B cell (primary cell): Measurements from ENCODE around the gene TLX3. TPM values are rescaled to one million over a fixed set of nuclear protein-coding genes. Genes with fewer than 3 reads are reported as not detected.

Experiments used
- ATAC-seq: fragments of 200-7000 bp; cut with Tn5 transposase; one replicate; pipeline ENCODE4 v1.10.0; 2021; ENCODE audit warnings: low read depth, mild to moderate bottlenecking, moderate number of reproducible peaks, moderate library complexity
- CTCF ChIA-PET: fragments of 350-600 bp; sonication (Branson Sonifier 250); formaldehyde crosslinking; loops from one replicate; lab custom pipeline; 2021; ENCODE audit warnings: antibody characterized with exemption, inconsistent platforms; lab: Charles Lee
- POLR2A ChIA-PET: fragments of 350-600 bp; sonication (Branson Sonifier 250); formaldehyde crosslinking; loops from one replicate; lab custom pipeline; 2021; ENCODE audit warnings: antibody characterized with exemption; lab: Charles Lee
- DNase-seq: peaks from one replicate; pipeline ENCODE4 v3.0.0; 2013
- H2AFZ ChIP-seq: 2 replicates; pipeline ENCODE4 v1.6.1; 2012; ENCODE audit warnings: mild to moderate bottlenecking, low read depth, low read length; ENCODE audit not compliant: insufficient read depth, poor library complexity, severe bottlenecking
- H3K27ac ChIP-seq, 2 donors: 1 replicate in 1 of 2; 2 replicates in 1 of 2; pipeline ENCODE4 v1.5.1; 2012 to 2013; ENCODE audit warnings: low read length in 2 of 2, mild to moderate bottlenecking in 2 of 2, moderate library complexity in 1 of 2
- H3K27me3 ChIP-seq, 4 experiments: fragments of 200-600 bp in 1 of 4; sonication (generic) in 1 of 4; replicated peaks in 1 of 4; 1 replicate in 2 of 4; 2 replicates in 2 of 4; pipeline versions ENCODE4 v1.6.1 to v1.7.0; 2013 to 2016; ENCODE audit warnings: low read length in 3 of 4, mild to moderate bottlenecking in 2 of 4, mixed read lengths in 1 of 4, moderate library complexity in 1 of 4; ENCODE audit not compliant: insufficient read depth in 4 of 4, control insufficient read depth in 3 of 4; ENCODE audit errors: control extremely low read depth in 1 of 4
- H3K36me3 ChIP-seq, 2 experiments: replicated peaks in 1 of 2; 1 replicate in 1 of 2; 2 replicates in 1 of 2; pipeline versions ENCODE4 v1.6.1 to v1.7.1; 2013; ENCODE audit warnings: low read length in 1 of 2; ENCODE audit not compliant: insufficient read depth in 2 of 2, control insufficient read depth in 1 of 2; ENCODE audit errors: control extremely low read depth in 1 of 2, extremely low read depth in 1 of 2
- H3K4me1 ChIP-seq, 2 donors: fragments of 200-600 bp in 1 of 2; sonication (generic) in 1 of 2; 1 replicate in 1 of 2; 2 replicates in 1 of 2; pipeline versions ENCODE4 v1.5.1 to v1.6.1; 2013 to 2017; ENCODE audit warnings: low read length in 2 of 2; ENCODE audit not compliant: control insufficient read depth in 2 of 2, insufficient read depth in 2 of 2
- H3K4me2 ChIP-seq: replicated peaks from 2 replicates; pipeline ENCODE3; 2012; ENCODE audit warnings: mild to moderate bottlenecking, low read depth, low read length; ENCODE audit not compliant: poor library complexity, severe bottlenecking
- H3K4me3 ChIP-seq, 5 experiments: fragments of 200-600 bp in 1 of 5; sonication (generic) in 1 of 5; 1 replicate in 3 of 5; 2 replicates in 2 of 5; pipeline versions ENCODE4 v1.5.1 to v1.7.0; 2011 to 2016; ENCODE audit warnings: low read length in 4 of 5, mild to moderate bottlenecking in 4 of 5, low read depth in 2 of 5, control low read depth in 1 of 5, moderate library complexity in 1 of 5; ENCODE audit not compliant: insufficient read depth in 1 of 5; ENCODE audit errors: control extremely low read depth in 1 of 5, extremely low read depth in 1 of 5
- H3K79me2 ChIP-seq: fragments of 200-600 bp; sonication (generic); one replicate; pipeline ENCODE4 v1.6.0; 2016; ENCODE audit warnings: low read length; ENCODE audit not compliant: control insufficient read depth, insufficient read depth
- H3K9ac ChIP-seq: fragments of 200-600 bp; sonication (generic); 2 replicates; pipeline ENCODE4 v1.6.1; 2017; ENCODE audit warnings: mild to moderate bottlenecking, low read length, moderate library complexity
- H3K9me3 ChIP-seq, 3 donors: one replicate each; pipeline versions ENCODE4 v1.6.1 to v1.7.1; 2013; ENCODE audit warnings: low read length in 2 of 3; ENCODE audit not compliant: control insufficient read depth in 2 of 3, insufficient read depth in 1 of 3; ENCODE audit errors: control extremely low read depth in 1 of 3
- H4K20me1 ChIP-seq: 2 replicates; pipeline ENCODE4 v1.6.0; 2012; ENCODE audit warnings: mild to moderate bottlenecking, low read length; ENCODE audit not compliant: insufficient read depth, control insufficient read depth, poor library complexity, severe bottlenecking
- H3K27ac Mint-ChIP-seq: one replicate; pipeline ENCODE4 v1.8.0; 2021; ENCODE audit warnings: mixed read lengths
- H3K27me3 Mint-ChIP-seq: one replicate; pipeline ENCODE4 v1.8.0; 2021; ENCODE audit warnings: mixed read lengths
- H3K4me1 Mint-ChIP-seq: one replicate; pipeline ENCODE4 v1.8.0; 2021; ENCODE audit warnings: mixed read lengths
- H3K4me3 Mint-ChIP-seq: one replicate; pipeline ENCODE4 v1.8.0; 2021; ENCODE audit warnings: mixed read lengths
- H3K9me3 Mint-ChIP-seq: one replicate; pipeline ENCODE4 v1.8.0; 2022; ENCODE audit warnings: mixed read lengths; ENCODE audit not compliant: insufficient read depth
- EZH2 ChIP-seq: IDR thresholded peaks from 2 replicates; pipeline ENCODE4 v1.6.1; 2012; ENCODE audit warnings: borderline replicate concordance, low read depth, mild to moderate bottlenecking, moderate library complexity, low read length; ENCODE audit not compliant: insufficient read depth, poor library complexity, severe bottlenecking
- WGBS: methylation state at CpG from one replicate; pipeline ENCODE4 v1.1.5; 2013; ENCODE audit warnings: missing lambda C conversion rate; ENCODE audit not compliant: insufficient coverage; 5-methylcytosine and 5-hydroxymethylcytosine counted together
- intact Hi-C: fragments of 100-400 bp; cut with micrococcal nuclease; formaldehyde crosslinking; loops from one replicate; pipeline ENCODE4 v1.10.0; 2022
- polyA plus RNA-seq: library from polyadenylated mRNA; depleted of rRNA; stranded (reverse); fragments of >200 nt; gene quantifications from 2 replicates; pipeline ENCODE4 v1.2.3, GENCODE V29; 2012
- total RNA-seq, 2 donors: library from RNA; stranded (reverse); fragments of 120-200 nt in 1 of 2; gene quantifications; 1 replicate in 1 of 2; 2 replicates in 1 of 2; pipeline versions ENCODE4 v1.2.3 to v1.2.4, GENCODE V29; 2013 to 2022
- TF ChIP-seq, protein P1 (sequence below): fragments of 200-600 bp; IDR thresholded peaks from one replicate; pipeline ENCODE4 v1.8.0; 2022; ENCODE audit warnings: antibody characterized with exemption, mild to moderate bottlenecking

The TLX3 gene
- total and polyA plus RNA-seq, 2 donors (not counting 1 experiment from before 2014, with no cell fraction given) = not detected

DNA sequence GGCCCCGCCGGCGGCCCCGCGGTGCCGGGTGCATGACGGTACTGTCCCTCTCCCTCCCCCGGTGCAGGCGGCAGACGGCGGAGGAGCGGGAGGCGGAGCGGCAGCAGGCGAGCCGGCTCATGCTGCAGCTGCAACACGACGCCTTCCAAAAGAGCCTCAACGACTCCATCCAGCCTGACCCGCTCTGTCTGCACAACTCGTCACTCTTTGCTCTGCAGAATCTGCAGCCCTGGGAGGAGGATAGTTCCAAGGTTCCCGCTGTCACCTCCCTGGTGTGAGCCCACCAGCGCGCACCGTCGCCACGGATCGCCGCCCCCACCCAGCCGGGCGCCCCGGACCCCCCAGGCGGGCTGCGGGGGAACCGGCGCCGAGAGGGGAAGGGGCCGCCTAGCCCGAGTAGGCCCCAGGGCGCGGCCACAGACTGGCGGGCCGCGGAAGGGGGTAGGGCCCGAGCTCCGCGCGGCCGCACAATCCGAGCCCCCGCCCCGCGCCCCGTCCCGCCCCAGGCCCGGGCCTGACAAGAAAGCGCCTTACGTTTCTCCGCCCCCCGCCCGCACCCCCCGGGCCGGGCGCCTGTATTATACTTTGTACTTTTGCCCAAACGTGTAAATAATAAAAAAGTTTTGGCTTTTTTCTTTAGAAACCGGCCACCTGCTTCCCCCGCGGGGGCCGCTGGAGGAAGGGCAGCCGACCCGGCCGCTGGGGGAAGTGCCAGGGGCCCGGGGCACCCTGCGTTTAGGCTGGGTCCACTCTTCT, 2.5 kb downstream of the TLX3 start:
- Mint-ChIP-seq H3K27ac (no peak overlapping the region), H3K4me1 (peaks cover 19% of the 10 kb centered on the region), H3K4me3 (no peak overlapping the region), H3K27me3 (peaks cover 47% of the 10 kb centered on the region), H3K9me3 (no peaks in the 10 kb centered on the region)
- no peaks in the 10 kb centered on the region for H3K36me3 ChIP-seq
- peak overlapping the region in 2 of 5 experiments; percentile 23 to 24 for H3K4me3 ChIP-seq
- peaks cover 0 to 66% (median 0%) of the 10 kb centered on the region in 3 donors for H3K9me3 ChIP-seq
- POLR2A ChIA-PET = no interaction called here
- DNase-seq (peak; percentile 38), ATAC-seq (no peak)
- H3K27me3 ChIP-seq = peaks cover 0 to 82% (median 47%) of the 10 kb centered on the region in 4 experiments
- intact Hi-C loops = no loop called here
- TF ChIP-seq, protein P1, sequence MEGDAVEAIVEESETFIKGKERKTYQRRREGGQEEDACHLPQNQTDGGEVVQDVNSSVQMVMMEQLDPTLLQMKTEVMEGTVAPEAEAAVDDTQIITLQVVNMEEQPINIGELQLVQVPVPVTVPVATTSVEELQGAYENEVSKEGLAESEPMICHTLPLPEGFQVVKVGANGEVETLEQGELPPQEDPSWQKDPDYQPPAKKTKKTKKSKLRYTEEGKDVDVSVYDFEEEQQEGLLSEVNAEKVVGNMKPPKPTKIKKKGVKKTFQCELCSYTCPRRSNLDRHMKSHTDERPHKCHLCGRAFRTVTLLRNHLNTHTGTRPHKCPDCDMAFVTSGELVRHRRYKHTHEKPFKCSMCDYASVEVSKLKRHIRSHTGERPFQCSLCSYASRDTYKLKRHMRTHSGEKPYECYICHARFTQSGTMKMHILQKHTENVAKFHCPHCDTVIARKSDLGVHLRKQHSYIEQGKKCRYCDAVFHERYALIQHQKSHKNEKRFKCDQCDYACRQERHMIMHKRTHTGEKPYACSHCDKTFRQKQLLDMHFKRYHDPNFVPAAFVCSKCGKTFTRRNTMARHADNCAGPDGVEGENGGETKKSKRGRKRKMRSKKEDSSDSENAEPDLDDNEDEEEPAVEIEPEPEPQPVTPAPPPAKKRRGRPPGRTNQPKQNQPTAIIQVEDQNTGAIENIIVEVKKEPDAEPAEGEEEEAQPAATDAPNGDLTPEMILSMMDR = no peak
- TF ChIP-seq EZH2 = no peak
- CTCF ChIA-PET = no interaction called here
- WGBS = 2% methylated on average over 60 of the region's 74 CpGs
- H3K27ac ChIP-seq = no peak overlapping the region
- H3K4me2 ChIP-seq = peak overlapping the region; percentile 61
- H3K79me2 ChIP-seq = no peaks in the 10 kb centered on the region
- peaks cover 17 to 20% of the 10 kb centered on the region in 2 donors for H3K4me1 ChIP-seq
- H2AFZ ChIP-seq = peak overlapping the region; percentile 16
- H4K20me1 ChIP-seq = no peaks in the 10 kb centered on the region
- no peak overlapping the region for H3K9ac ChIP-seq
